Psoas muscle (tissue), 8 donors: ENCODE measurements around the gene CCSER2. TPM values are rescaled to one million over a fixed set of nuclear protein-coding genes. Genes with fewer than 3 reads are reported as not detected.
"Not testable (repeated sequence)": the region's sequence is repeated elsewhere in the genome, so short reads cannot be mapped to it uniquely, and the experiment has no call there.

Experiments
- ATAC-seq, 4 donors: fragments of 200-7000 bp; cut with Tn5 transposase; one replicate each; pipeline ENCODE4 v1.9.1; 2020; ENCODE audit warnings: moderate library complexity in 3 of 4, mild to moderate bottlenecking in 2 of 4
- DNase-seq, 2 donors: peaks; one replicate each; pipeline ENCODE4 v3.0.0-alpha.2; 2020
- H3K27ac ChIP-seq: fragments of 200-600 bp; one replicate; pipeline ENCODE4 v1.8.0; 2022
- H3K27me3 ChIP-seq, 3 donors: fragments of 200-600 bp in 1 of 3; one replicate each; pipeline versions ENCODE4 v1.6.1 to v1.8.0; 2013 to 2022; ENCODE audit warnings: low read length in 2 of 3, mild to moderate bottlenecking in 2 of 3, moderate library complexity in 1 of 3; ENCODE audit not compliant: insufficient read depth in 3 of 3
- H3K36me3 ChIP-seq, 2 donors: fragments of 200-600 bp in 1 of 2; one replicate each; pipeline versions ENCODE4 v1.6.1 to v1.8.0; 2013 to 2022; ENCODE audit warnings: low read depth in 1 of 2, mild to moderate bottlenecking in 1 of 2, moderate library complexity in 1 of 2; ENCODE audit not compliant: insufficient read depth in 1 of 2
- H3K4me1 ChIP-seq: fragments of 200-600 bp; one replicate; pipeline ENCODE4 v1.8.0; 2022
- H3K4me3 ChIP-seq: fragments of 200-600 bp; one replicate; pipeline ENCODE4 v1.8.0; 2022; ENCODE audit warnings: mild to moderate bottlenecking
- H3K9me3 ChIP-seq: fragments of 200-600 bp; one replicate; pipeline ENCODE4 v1.8.0; 2022
- WGBS, 3 donors: extraction: QIAGEN DNeasy Blood & Tissue Kit; methylation state at CpG; one replicate each; pipeline versions ENCODE4 v1.1.6 to v1.1.7; 2013; 5-methylcytosine and 5-hydroxymethylcytosine counted together
- intact Hi-C, 2 donors: fragments of 100-400 bp; cut with DNase I; formaldehyde crosslinking; loops; one replicate each; pipeline versions ENCODE4 v1.11.0 to v1.14.2; 2022
- long read RNA-seq, 2 donors: library from polyadenylated mRNA; unstranded; transcript quantifications; one replicate each; pipeline ENCODE4 v2.0.0, GENCODE V29; 2021
- polyA plus RNA-seq, 3 donors: library from polyadenylated mRNA; stranded (reverse); fragments of 200-250 nt; gene quantifications; one replicate each; pipeline ENCODE4 v1.2.3, GENCODE V29; 2013
- total RNA-seq, 4 donors: library from RNA; stranded (reverse); fragmentation: NEBNext Ultra II Directional in 2 of 4; extraction: Animal tissue kit (Norgen Biotek cat#: 25700) in 2 of 4; gene quantifications; one replicate each; pipeline versions ENCODE4 v1.2.1 to v1.2.4, GENCODE V29; 2021 to 2023
- TF ChIP-seq, protein P1 (sequence below): fragments of 200-600 bp; IDR thresholded peaks from one replicate; pipeline ENCODE4 v1.8.0; 2022; ENCODE audit warnings: antibody characterized with exemption
- donor health status: healthy with polysubstance abuse.
- donor health status: DM: no; HTN: no; CAD: no; lungs with moderate emphysema.
- donor health status: Bipolar disorder and iron deficiency.
- donor health status: healthy.
- donor health status: DM: yes; HTN: yes; CAD: no.
- donor health status: DM: no; HTN: no; CAD: no.
- donor health status: DM: no; HTN: no; CAD: no.
- donor health status: DM: yes; HTN: yes; CAD: no.

CCSER2 gene, protein sequence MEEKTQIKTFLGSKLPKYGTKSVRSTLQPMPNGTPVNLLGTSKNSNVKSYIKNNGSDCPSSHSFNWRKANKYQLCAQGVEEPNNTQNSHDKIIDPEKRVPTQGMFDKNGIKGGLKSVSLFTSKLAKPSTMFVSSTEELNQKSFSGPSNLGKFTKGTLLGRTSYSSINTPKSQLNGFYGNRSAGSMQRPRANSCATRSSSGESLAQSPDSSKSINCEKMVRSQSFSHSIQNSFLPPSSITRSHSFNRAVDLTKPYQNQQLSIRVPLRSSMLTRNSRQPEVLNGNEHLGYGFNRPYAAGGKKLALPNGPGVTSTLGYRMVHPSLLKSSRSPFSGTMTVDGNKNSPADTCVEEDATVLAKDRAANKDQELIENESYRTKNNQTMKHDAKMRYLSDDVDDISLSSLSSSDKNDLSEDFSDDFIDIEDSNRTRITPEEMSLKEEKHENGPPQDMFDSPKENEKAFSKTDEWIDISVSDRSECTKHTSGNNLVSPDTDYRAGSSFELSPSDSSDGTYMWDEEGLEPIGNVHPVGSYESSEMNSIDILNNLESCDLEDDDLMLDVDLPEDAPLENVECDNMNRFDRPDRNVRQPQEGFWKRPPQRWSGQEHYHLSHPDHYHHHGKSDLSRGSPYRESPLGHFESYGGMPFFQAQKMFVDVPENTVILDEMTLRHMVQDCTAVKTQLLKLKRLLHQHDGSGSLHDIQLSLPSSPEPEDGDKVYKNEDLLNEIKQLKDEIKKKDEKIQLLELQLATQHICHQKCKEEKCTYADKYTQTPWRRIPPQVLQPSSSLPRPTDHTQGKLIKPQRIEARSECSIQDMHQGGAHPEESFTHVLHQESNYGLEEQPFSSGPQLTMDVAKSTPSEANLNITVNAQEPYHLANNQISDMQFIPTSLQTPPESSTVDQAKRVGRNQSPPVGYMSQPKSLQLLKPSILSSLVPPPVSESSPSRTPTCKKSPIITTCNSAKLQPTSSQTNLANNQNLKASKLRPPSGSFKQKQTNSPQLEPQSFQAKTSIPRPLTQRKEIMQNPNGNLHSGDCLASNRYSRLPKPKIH
- total RNA-seq (100 to 1,000 TPM in 3 of 4 donors, 10 to 100 TPM in 1; 65.7 to 122 (median 114) TPM), polyA plus RNA-seq (10 to 100 TPM; 12.5 to 56.4 (median 28.8) TPM)
- long read RNA-seq, donor 1, partial matches to known transcripts: 31 of 35 reads
- long read RNA-seq, donor 1, other reads (novel, unspliced or antisense): 4 of 35 reads
- long read RNA-seq, donor 2, full-length matches to known transcripts: 10 of 71 reads
- long read RNA-seq, donor 2, partial matches to known transcripts: 45 of 71 reads
- long read RNA-seq, donor 2, other reads (novel, unspliced or antisense): 16 of 71 reads

DNA sequence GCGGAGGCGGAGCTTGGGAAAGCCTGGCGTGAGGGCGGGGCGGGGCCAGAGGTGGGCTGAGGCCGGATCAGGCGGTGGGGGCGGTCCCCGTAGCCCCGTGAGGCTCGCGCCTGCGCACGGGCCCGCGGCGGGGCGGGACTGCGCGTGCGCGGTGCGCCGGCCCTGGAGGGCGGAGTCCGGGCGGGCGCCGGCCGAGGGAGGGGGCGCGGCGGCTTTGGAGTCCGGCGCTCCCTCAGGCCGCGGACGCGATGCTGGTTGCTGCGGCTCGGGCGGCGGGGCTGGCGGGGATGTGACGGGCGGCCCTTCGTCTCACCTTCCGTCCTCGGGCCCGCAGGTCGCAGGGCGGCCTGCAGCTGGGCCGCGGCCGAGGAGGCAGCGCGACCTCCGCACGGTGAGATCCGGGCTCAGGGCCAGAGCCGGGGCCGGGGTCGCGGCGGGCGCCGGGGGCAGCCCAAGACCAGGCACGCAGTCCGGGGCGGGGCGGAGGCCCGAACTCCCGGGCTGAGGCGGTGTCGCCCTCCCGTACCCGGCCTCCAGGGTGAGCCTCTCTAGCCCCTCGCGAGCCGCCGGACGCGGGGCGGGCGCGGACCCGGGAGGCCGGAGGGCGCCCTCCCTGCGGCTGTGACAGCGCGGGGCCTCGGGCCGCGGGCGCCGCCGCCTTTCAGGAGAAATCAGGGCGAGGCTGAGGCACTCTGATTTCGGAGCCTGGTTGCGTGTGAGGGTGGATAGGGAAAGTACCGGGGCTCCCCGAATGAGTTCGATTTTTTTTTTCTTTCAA lies at the start of gene CCSER2:
Gene CCSER2 (plus strand): TSS at position 172 of the 778 bp plus-strand sequence. CDS start 42,464 bp downstream, outside the sequence.
- Histone ChIP-seq H3K4me1 (peaks cover 25% of the 10 kb centered on the region), H3K27ac (peak within 1 kb of the TSS; percentile 95), H3K4me3 (peak within 1 kb of the TSS; percentile 94), H3K36me3 (no peaks in the 10 kb centered on the region), H3K27me3 (no peaks in the 10 kb centered on the region), H3K9me3 (no peaks in the 10 kb centered on the region)
- intact Hi-C loops: loop anchor here in 1 of 2 donors (5.0 kb wide), 2 partner anchors 99 to 191 kb away; partner anchors contain the start of gene GHITM
- 0 to 1% (median 1%) methylated on average over 35 to 104 of the region's 104 CpGs for WGBS, 3 donors
- TF ChIP-seq, protein P1, sequence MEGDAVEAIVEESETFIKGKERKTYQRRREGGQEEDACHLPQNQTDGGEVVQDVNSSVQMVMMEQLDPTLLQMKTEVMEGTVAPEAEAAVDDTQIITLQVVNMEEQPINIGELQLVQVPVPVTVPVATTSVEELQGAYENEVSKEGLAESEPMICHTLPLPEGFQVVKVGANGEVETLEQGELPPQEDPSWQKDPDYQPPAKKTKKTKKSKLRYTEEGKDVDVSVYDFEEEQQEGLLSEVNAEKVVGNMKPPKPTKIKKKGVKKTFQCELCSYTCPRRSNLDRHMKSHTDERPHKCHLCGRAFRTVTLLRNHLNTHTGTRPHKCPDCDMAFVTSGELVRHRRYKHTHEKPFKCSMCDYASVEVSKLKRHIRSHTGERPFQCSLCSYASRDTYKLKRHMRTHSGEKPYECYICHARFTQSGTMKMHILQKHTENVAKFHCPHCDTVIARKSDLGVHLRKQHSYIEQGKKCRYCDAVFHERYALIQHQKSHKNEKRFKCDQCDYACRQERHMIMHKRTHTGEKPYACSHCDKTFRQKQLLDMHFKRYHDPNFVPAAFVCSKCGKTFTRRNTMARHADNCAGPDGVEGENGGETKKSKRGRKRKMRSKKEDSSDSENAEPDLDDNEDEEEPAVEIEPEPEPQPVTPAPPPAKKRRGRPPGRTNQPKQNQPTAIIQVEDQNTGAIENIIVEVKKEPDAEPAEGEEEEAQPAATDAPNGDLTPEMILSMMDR: no peak
- DNase-seq (peak; percentile 99), ATAC-seq (peak; percentile 97 to 99 (median 98))

- H3K27me3 ChIP-seq, H3K4me1 ChIP-seq, intact Hi-C loops, H3K9me3 ChIP-seq, H3K4me3 ChIP-seq, ATAC-seq, DNase-seq, H3K36me3 ChIP-seq, H3K27ac ChIP-seq: not testable (repeated sequence)
- WGBS, 3 donors: 59 to 71% (median 62%) methylated on average over 20 to 30 of the region's 31 CpGs
These were observed 48.4 kb upstream of the CCSER2 start for GRCh38 chr10:84279876-84280475.

GRCh38 chr10:84286695-84287094 lies 41.7 kb upstream of the CCSER2 start:
- Histone ChIP-seq H3K27ac (no peak overlapping the region), H3K27me3 (peaks cover 0 to 4% (median 0%) of the 10 kb centered on the region in 3 donors), H3K9me3 (no peaks in the 10 kb centered on the region), H3K4me3 (no peak overlapping the region), H3K36me3 (no peaks in the 10 kb centered on the region), H3K4me1 (no peaks in the 10 kb centered on the region)
- DNase-seq: no peak
- intact Hi-C loops: no loop called here
- TF ChIP-seq, protein P1: no peak
- no peak for ATAC-seq

DNA sequence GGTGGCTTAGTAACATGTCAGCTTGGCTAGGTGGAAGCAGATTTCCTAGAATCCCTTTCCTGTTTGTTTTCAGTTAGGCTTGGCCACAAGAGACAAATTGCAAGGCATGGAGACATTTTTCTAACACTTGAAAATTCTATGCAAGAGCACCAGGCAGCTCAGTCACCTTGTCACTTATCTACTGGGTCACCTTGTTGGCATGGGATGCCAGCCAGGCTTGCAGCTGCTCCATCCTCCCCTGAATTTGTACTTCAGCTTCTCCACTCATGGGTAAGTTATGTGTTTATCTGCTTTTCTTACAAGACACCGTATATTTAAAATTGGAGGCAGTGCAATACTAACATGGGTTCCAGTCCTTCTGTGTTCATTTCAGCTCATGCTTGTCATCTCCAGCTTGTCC lies 40.2 kb upstream of the CCSER2 start:
- Histone ChIP-seq H3K4me1 (no peaks in the 10 kb centered on the region), H3K27me3 (peaks cover 0 to 4% (median 0%) of the 10 kb centered on the region in 3 donors), H3K36me3 (no peaks in the 10 kb centered on the region), H3K27ac (no peak overlapping the region), H3K4me3 (no peak overlapping the region), H3K9me3 (no peaks in the 10 kb centered on the region)
- WGBS, 3 donors: 89 to 96% (median 92%) methylated on average over 1 of the region's 1 CpG
- ATAC-seq (no peak), DNase-seq (no peak)
- intact Hi-C loops: no loop called here
- TF ChIP-seq, protein P1: no peak
